ENCODE data around the gene MANF.

DNA sequence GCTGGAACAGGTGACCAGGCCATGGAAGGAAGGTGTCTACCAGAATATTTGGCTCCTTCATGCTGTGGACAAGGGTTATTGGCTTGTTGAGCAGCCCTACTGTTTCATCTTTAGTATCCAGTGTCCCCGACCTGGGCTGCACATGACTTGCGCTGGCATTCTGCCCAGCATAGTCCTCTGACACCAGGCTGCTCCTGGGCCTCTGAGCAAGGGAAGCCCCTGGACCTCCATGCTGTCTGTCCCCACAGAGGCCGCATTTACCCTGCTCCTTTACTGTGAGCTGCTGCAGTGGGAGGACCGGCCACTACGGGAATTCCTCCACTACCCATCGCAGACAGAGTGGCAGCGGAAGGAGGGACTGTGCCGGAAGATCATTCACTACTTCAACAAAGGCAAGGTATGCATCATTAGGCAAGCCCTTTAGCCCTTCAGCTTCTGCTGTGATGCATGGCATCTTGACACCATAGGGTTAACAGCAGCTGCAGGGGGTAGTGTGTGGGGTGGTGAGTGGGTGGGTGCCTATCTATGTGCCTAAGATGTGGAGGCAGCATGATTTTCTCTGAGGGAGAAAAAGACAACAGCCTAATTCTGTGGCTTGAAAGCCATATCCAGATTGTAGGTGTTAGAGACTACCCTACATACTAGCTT, 44.0 kb upstream of the MANF start:
- TF ChIP-seq, protein P1, sequence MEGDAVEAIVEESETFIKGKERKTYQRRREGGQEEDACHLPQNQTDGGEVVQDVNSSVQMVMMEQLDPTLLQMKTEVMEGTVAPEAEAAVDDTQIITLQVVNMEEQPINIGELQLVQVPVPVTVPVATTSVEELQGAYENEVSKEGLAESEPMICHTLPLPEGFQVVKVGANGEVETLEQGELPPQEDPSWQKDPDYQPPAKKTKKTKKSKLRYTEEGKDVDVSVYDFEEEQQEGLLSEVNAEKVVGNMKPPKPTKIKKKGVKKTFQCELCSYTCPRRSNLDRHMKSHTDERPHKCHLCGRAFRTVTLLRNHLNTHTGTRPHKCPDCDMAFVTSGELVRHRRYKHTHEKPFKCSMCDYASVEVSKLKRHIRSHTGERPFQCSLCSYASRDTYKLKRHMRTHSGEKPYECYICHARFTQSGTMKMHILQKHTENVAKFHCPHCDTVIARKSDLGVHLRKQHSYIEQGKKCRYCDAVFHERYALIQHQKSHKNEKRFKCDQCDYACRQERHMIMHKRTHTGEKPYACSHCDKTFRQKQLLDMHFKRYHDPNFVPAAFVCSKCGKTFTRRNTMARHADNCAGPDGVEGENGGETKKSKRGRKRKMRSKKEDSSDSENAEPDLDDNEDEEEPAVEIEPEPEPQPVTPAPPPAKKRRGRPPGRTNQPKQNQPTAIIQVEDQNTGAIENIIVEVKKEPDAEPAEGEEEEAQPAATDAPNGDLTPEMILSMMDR (IDR thresholded peaks at IDR 0.05; ENCODE audit: low read depth, low read length, poor library complexity, severe bottlenecking): no peak
- no peak for TF ChIP-seq EZH2phosphoT487 (IDR thresholded peaks at IDR 0.05; ENCODE audit: borderline replicate concordance, low read length)

Data from DOHH2 (cell line).